Stimulated activated CD8-positive, alpha-beta memory T cell treated with anti-CD3 and anti-CD28 coated beads, Interleukin-2, amount 100 ng/mL, for 48 hours (primary cell): ENCODE results near the gene NUCB2.
"Not testable (repeated sequence)": the region's sequence is repeated elsewhere in the genome, so short reads cannot be mapped to it uniquely, and the experiment has no call there.

Experiments used
- DNase-seq, 2 donors: peaks; one replicate each; pipeline ENCODE4 v3.0.0-alpha.2; 2020; ENCODE audit warnings: low read depth in 2 of 2

Gene NUCB2

DNA sequence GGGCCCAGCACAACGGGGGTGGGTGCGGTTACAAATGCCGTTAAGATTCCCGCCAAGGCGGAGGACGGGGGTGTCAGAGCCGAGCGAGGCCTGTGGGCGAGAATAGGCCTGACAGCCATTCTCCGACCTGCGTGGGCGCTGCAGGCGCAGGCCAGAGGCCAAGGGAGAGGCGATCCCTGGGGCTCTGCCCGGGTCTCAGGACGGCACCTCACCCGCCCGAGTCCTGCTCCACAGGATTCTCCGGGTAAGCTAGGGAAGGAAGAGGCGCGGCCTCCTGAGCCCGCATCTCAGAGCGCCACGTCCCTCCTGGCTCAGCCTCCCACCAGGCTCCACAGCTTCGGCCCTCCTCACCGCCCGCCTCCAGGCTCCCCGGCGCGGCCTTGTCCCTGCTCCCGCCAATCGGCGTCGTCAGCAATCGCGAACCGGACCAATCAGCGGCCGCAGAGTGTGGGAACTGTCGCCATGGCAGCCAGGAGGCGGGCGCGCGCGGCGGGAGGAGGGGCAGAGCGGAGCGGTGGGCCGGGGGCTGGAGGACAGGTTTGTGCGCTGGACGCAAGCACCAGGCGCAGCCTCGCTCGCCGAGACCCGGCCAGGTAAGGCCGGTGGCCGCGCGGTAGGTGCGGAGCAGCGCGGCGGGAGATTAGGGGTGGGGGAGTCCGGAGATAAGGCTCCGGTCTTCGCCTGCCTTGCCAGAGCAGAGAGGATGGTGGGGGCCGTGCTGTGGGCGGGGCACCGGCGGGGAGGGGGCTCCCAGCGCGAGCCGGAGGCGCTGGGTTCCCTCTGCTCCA is at the start of gene NUCB2:
TSS of gene NUCB2 (plus strand) at position 504 of the 788 bp plus-strand sequence. CDS start 18,585 bp downstream, outside the sequence.
- DNase-seq: peak; percentile 93 to 95

DNA sequence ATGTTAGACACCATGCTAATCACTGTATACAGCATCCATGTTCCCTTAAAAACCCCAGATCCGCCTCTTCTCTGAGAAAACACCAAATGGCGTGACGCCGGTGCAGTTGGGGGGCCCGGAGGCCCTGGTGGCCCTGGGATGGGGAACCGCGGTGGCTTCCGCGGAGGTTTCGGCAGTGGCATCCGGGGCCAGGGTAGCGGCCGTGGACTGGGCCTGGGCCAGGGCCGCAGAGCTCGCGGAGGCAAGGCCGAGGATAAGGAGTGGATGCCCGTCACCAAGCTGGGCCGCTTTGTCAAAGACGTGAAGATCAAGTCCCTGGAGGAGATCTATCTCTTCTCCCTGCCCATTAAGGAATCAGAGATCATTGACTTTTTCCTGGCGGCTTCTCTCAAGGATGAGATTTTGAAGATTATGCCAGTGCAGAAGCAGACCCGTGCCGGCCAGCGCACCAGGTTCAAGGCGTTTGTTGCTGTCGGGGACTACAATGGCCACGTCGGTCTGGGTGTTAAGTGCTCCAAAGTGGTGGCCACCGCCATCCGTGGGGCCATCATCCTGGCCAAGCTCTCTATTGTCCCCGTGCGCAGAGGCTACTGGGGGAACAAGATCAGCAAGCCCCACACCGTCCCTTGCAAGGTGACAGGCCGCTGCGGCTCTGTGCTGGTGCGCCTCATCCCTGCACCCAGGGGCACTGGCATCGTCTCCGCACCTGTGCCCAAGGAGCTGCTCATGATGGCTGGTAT is 48.2 kb upstream of the NUCB2 start:
- not testable (repeated sequence) for DNase-seq

DNA sequence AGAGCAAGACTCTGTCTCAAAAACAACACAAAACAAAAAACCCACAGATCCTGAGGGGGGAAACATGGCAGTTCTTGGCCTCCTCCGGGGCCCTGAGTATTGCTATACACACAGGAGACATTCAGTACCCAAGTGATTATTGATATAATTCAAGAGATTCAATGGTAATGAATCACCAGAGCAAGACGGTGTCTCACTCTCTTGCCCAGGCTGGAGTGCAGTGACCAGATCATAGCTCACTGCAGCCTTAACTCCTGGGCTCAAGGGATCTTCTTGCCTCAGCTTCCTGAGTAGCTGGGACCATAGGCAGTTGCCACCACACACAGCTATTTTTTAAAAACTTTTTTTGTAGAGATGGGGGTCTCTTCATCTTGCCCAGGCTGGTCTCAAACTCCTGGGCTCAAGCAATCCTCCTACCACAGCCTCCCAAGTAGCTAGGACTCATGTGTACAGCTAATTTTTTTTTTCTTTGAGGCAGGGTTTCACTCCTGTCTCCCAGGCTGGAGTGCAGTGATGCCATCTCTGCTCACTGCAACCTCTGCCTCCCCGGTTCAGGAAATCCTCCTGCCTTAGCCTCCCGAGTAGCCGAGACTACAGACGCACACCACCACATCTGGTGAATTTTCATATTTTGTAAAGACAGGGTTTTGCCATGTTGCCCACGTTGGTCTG is 46.9 kb upstream of the NUCB2 start:
- DNase-seq: no peak

DNA sequence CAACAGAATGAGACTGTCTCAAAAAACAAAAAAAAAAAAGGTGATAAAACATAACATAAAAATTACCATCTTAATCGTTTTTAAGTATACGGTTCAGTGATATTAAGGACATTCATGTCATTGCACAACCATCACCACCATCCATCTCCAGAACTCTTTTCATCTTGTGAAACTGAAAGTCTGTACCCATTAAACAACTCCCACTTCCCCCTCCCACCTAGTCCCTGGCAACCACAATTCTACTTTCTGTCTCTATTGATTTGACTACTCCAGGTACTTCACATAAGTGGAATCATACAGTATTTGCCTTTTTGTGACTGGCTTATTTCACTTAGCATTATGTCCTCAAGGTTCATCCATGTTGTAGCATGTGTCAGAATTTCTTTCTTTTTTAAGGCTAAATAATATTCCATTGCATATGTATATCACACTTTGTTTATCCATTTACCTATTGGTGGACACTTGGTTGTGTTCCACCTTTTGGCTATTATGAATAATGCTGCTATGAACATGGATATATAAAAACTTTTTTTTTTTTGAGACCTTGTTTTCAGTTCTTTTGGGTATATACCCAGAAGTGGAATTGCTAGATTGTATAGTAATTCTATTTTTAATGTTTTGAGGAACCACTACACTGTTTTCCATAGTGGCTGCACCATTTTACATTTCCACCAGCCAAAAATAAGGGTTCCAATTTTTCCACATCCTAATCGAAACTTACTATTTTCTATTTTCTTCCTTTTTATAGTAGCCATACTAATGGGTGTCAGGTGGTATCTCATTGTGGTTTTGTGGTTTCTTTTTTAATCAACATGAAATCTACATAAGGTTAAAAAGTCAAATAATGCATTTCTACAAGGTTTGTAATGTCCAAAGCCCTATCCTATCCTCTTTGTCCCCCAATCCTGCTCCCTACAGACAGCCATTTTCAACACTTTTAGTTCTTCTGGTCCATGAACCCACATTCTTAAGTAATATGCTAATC is 45.4 kb upstream of the NUCB2 start:
- peak; percentile 15 to 23 for DNase-seq

DNA sequence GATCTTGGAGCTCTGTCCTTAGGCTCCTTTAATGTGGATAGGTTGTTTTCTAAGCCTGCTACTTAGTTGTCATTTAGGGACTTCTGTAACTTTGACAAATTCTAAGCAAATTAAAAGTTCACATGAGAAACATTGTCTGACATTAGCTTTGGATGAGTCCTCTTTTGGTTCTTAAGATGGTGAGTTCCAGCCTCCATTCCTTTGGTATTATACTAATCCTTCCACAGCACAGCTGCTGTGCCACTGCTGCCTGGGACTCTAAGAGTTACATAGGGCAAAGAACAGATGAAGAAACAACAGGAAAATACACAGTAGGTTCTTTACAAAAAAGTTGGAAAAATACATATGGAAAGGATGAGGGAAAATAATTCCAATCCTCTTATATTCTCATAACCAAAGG is 43.4 kb upstream of the NUCB2 start:
- DNase-seq: no peak

DNA sequence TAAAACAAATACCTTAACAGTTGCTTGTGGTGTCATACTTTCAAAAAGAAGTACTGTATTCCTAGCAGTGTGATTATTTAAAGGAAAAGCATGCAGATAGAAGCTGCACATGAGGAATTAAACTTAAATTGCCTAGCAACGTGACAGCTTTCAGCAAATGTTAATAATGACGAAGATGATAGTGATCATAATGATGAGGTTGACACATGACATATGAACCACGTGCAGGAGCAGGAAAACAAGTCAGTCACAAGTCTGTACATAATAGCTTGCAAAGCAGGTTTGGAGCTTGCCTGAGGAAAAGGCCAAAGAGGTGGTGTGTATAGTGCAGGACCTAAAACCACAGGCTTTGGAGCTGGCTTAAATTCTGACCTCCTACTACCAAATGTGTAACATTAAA is 38.2 kb upstream of the NUCB2 start:
- DNase-seq: no peak

DNA sequence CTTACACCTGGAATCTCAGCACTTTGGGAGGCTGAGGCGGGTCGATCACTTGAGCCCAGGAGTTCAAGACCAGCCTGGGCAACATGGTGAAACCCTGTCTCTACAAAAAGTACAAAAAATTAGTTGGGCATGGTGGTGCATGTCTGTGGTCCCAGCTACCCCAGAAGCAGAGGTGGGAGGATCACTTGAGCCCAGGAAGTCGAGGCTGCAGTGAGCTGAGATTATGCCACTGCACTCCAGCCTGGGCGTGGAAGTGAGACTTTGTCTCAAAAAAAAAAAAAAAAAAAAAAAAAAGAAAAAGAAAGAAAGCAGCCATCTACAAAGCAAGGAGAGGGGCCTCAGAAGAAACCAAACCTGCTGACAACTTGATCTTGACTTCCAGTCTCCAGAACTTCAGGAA is 36.6 kb upstream of the NUCB2 start:
- DNase-seq: not testable (repeated sequence)

DNA sequence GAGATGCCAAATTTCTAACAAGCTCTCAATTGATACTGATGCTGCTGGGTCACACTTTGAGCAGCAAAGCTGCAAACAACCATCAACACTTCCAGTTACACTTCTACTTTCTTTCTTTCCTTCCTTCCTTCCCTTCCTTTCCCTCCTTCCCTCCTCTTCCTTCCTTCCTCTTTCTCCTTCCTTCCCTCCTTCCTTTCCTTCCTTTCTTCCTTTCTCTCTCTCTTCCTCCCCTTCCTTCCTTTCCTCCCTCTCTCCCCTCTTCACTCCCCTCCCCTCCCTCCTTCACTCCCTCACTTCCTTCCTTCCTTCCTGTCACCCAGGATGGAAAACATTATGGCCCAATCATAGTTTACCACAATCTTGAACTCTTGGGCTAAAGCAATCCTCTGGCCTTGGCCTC is 35.8 kb upstream of the NUCB2 start:
- DNase-seq: no peak

DNA sequence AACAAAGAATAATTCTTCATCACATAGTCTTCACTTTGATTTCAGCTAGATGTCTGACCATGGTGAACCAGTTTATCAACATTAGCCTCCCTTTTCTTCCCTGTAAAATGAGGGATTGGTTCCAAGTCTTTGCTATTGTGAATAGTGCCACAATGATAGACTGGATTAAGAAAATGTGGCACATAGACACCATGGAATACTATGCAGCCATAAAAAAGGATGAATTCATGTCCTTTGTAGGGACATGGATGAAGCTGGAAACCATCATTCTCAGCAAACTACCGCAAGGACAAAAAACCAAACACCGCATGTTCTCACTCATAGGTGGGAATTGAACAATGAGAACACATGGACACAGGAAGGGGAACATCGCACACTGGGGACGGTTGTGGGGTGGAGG is 33.6 kb upstream of the NUCB2 start:
- DNase-seq: not testable (repeated sequence)

DNA sequence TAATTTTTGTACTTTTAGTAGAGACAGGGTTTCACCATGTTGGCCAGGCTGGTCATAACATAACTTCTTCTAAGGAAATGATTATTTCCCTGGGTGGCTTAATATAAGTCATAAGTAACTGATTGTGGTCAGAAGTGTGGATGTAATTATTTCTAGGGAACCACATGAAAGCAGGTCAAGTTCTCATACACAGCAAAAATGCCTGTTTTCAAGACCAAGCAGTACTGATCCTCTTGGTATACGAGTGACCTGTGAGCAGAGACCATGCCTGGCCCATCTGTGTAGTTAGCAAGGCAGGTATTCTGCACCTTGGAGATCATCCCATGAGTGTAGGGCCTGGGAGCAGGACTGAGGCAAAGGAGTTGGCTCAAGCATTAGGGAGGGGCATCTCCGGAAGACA is 32.5 kb upstream of the NUCB2 start:
- DNase-seq: no peak

DNA sequence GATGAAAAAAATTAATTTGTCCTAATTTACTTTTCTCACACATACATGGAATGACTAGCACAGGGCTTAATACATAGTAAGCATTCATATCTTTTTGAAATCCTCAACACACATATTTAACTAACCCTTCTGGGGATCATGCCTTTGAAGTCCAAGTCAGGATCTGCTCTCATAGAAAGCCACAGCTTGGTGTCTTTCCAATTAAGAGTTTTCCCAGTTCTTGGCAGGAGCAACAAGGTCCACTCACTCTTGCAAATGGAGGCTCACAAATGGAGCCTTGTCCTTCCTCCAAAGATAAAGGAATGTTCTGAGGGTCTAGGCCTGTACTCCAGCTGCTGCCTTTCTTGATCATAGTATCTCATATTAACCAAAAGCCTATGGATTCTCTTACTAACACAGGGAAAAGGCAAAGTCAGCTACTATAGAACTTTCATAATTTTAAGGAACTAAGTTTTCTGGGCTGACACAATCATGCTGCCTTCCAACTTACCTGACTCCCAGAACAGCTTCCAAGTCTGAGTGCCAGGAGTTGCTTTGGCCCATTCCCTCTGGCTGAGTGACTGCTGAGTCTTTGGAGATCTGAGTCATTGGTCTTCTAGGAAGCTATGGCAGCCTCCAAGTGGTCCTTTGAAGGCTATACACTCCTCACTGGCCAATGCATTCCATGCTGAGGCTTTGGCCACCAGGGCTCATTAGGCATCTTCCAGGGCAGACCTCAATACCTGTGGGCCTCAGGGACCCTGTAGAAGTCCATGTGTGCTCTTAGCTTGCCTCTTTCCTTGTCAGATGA is 25.8 kb upstream of the NUCB2 start:
- no peak for DNase-seq

DNA sequence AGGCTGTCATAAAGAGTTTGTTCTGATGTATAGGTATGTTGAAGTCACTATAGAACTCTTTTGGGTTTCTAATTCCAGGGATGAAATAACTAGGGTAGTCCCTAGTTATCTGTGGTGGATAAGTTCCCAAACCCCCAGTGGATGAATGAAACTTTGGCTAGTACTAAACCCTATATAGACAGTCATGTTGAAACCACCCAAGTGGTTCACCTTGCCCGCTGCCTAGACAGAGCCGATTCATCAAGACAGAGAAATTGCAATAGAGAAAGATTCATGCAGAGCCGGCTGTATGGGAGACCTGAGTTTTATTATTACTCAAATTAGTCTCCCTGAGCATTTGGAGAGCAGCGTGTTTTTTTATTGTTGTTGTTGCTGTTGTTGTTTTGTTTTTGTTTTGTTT is 23.8 kb upstream of the NUCB2 start:
- no peak for DNase-seq

DNA sequence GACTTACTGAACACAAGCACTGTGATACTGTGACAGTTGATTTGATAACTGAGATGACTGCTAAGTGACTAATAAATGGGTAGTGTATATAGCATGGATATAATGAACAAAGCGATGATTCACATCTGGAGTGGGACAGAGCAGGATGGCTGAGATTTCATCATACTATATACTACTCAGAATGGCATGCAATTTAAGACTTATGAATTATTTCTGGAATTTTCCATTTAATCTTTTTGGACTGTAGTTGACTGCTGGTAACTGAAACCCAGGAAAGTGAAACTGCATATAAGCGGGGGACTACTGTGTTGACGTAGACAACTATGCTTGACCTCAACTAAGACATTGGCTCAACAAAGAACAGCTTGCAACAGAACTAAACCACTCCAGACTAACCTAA is 20.0 kb upstream of the NUCB2 start:
- DNase-seq: no peak

DNA sequence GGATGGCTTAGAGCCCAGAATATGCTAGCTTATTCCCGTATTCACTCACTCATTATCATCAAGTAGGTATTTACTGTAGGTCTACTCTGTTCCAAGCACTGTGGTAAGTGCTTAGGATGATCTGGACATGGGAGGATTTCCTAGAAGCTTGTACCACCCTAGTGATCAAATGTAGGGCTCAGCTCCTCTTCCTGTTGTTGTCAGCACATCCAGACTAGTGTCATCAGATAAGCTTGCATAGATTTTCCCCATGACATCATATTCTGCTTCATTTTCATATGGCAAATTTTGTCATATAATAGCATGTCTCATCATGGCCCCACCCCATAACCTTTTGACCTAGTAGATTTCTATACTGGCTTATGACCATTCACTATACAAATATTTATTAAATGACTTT is 19.3 kb upstream of the NUCB2 start:
- no peak for DNase-seq

DNA sequence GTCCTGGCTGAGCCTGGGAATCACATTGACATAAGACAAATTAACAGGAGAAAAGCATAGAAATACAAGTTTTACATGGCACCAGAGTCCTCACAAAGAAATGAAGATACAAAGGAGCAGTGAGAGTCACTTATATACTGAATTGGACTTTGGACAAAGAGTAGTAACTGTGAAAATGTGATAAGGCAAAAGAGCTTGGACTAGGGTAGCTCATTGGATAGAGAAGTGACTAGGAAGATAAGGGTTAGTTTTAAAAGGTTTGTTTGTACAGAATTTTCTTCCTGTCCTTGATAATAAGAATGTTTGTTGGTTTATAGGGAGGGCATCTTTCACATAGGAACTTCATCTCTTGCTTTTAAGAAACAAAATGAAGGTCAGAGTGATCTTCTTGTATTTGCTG is 17.9 kb upstream of the NUCB2 start:
- DNase-seq: no peak

DNA sequence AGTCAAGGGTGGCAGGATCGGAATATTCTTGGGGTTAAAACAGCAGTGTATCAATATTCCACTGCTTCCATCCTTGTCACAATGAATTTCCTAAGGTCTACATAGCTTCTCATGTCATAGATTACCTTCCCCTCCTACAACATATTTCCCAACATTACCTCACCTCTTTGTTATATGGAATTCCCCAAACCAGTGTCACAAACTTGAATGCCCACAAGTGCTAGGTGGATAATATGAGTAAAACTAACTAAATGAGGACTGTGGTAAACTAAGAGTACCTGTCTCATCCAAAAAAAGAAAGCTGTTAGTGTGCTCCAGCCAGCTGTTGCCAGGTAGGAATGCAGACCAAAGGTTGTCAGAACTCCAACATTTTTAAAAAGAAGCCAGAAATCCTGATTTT is 17.0 kb upstream of the NUCB2 start:
- DNase-seq: no peak

DNA sequence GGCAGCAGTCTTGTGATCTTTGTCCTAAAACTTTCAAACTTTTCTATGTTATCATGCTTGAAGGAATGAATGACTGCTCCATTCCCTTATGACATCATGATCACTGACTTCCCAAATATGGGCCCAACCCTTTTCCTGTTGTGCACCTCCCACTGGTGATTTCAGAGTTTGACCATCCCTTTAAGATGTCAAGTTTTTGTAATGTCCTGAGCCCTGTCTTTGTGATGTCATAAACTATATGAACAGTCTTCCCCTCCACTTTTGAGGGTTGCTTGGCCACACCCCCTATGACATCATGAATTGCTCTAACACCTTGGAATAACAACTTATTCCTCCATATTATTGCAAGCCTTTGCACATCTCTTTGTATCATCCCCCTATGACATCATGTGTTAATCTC is 16.5 kb upstream of the NUCB2 start:
- DNase-seq: no peak

DNA sequence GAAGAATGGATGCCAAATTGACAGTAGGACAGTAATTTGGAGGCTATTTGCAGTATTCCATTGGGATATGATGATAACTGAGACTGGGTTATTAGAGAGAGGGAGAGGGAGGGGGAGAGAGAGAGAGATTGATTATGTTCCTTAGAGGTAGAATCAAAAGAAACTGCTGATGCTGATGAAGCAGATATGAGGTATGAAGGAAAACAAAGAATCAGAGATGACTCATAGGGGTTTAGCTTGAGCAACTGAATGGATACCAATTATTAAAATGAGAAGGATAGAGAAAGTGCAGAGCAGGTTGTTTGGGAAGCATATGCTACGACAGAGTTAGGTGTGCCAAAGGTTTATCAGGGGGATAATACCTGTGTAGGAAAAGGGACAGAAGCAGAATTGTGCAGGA is 12.8 kb upstream of the NUCB2 start:
- DNase-seq: no peak

DNA sequence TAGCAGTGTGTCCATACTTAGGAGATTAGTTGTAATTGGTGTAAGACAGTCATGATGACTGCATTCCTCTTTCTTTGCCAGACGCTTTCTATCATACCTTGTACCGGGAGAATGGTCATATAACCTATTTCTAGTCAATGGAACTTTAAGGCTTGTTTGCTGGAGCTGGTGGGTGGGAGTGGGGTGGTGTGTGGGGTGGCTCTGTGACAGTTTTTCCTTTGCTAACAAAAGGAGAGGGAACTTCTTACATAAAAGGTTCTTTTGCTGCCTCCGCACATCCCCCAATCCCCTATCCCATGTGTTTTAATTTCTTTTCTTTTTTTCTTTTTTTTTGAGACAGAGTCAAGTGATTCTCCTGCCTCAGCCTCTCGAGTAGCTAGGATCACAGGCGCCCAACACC is 9.8 kb upstream of the NUCB2 start:
- DNase-seq: no peak

DNA sequence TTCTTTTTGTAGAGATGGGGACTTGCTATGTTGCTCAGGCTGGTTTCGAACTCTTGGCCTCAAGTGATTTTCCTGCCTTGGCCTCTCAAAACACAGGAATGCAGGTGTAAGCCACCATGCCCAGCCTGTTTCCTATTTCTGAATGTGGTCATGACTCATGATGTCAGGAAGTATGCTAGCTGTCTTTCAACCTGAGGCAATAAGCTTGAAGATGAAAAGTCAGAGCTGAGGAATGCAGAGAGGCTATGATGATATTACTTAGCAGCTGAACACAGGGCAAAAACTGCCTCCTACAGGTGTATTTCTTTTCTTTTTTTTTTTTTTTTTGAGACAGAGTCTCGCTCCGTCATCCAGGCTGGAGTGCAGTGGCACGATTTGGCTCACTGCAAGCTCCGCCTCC is 9.0 kb upstream of the NUCB2 start:
- no peak for DNase-seq

DNA sequence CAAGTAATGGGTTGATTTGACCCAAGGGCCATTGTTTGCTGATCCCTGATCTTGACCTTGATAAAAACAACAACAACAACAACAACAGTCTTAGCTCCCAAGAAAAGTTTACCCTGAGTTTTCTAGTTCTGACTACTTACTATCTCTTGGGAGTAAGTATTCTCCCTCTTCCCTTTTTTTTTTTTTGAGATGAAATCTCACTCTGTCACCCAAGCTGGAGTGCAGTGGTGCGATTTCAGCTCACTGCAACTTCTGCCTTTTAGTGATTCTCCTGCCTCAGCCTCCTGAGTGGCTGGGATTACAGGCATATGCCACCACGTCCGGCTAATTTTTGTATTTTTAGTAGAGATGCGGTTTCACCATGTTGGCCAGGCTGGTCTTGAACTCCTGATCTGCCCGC is 8.0 kb upstream of the NUCB2 start:
- not testable (repeated sequence) for DNase-seq
